ENCODE results near the gene ADAMTS14.
"Not testable (repeated sequence)": the region's sequence is repeated elsewhere in the genome, so short reads cannot be mapped to it uniquely, and the experiment has no call there.

Gene ADAMTS14

GRCh38 chr10:70760271-70760787, 88.0 kb downstream of the ADAMTS14 start:
- H3K4me1 ChIP-seq (ENCODE audit: control insufficient read depth, insufficient read depth, low read length) = peaks cover 12% of the 10 kb centered on the region
- no peak for DNase-seq (ENCODE audit: low read depth)
- H3K4me3 ChIP-seq (ENCODE audit: low read length) = no peak overlapping the region
- H3K9me3 ChIP-seq (ENCODE audit: control insufficient read depth, low read length) = no peaks in the 10 kb centered on the region
- H3K36me3 ChIP-seq (ENCODE audit: control insufficient read depth, insufficient read depth, low read length, severe bottlenecking) = no peaks in the 10 kb centered on the region
- H3K27me3 ChIP-seq (replicated peaks; ENCODE audit: control insufficient read depth, insufficient read depth, low read length) = no peaks in the 10 kb centered on the region
- H3K9ac ChIP-seq (ENCODE audit: low read length) = no peak overlapping the region

DNA sequence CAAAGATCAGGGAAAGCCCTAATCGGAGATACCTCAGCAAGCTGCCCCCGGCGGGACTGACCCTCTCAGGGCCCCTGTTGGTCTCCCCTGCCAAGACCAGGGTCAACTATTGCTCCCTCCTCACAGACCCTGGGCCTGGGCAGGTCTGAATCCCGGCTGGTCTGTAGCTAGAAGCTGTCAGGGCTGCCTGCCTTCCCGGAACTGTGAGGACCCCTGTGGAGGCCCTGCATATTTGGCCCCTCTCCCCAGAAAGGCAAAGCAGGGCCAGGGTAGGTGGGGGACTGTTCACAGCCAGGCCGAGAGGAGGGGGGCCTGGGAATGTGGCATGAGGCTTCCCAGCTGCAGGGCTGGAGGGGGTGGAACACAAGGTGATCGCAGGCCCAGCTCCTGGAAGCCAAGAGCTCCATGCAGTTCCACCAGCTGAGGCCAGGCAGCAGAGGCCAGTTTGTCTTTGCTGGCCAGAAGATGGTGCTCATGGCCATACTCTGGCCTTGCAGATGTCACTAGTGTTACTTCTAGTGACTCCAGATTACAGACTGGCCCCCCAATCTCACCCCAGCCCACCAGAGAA, 88.8 kb downstream of the ADAMTS14 start:
- H3K27me3 ChIP-seq (replicated peaks; ENCODE audit: control insufficient read depth, insufficient read depth, low read length) = no peaks in the 10 kb centered on the region
- H3K9ac ChIP-seq (ENCODE audit: low read length) = no peak overlapping the region
- H3K36me3 ChIP-seq (ENCODE audit: control insufficient read depth, insufficient read depth, low read length, severe bottlenecking) = no peaks in the 10 kb centered on the region
- H3K9me3 ChIP-seq (ENCODE audit: control insufficient read depth, low read length) = peaks cover 7% of the 10 kb centered on the region
- H3K4me3 ChIP-seq (ENCODE audit: low read length) = no peak overlapping the region
- peaks cover 12% of the 10 kb centered on the region for H3K4me1 ChIP-seq (ENCODE audit: control insufficient read depth, insufficient read depth, low read length)
- no peak for DNase-seq (ENCODE audit: low read depth)

- peaks cover 10% of the 10 kb centered on the region for H3K9me3 ChIP-seq (ENCODE audit: control insufficient read depth, low read length)
- H3K36me3 ChIP-seq (ENCODE audit: control insufficient read depth, insufficient read depth, low read length, severe bottlenecking) = no peaks in the 10 kb centered on the region
- H3K9ac ChIP-seq (ENCODE audit: low read length) = no peak overlapping the region
- peaks cover 12% of the 10 kb centered on the region for H3K4me1 ChIP-seq (ENCODE audit: control insufficient read depth, insufficient read depth, low read length)
- no peak overlapping the region for H3K4me3 ChIP-seq (ENCODE audit: low read length)
- DNase-seq (ENCODE audit: low read depth) = no peak
- no peaks in the 10 kb centered on the region for H3K27me3 ChIP-seq (replicated peaks; ENCODE audit: control insufficient read depth, insufficient read depth, low read length)
Measured at GRCh38 chr10:70761727-70762350, 89.5 kb downstream of the ADAMTS14 start.

- Histone ChIP-seq H3K27me3 (replicated peaks; ENCODE audit: control insufficient read depth, insufficient read depth, low read length) (no peaks in the 10 kb centered on the region), H3K9me3 (ENCODE audit: control insufficient read depth, low read length) (peaks cover 10% of the 10 kb centered on the region), H3K4me1 (ENCODE audit: control insufficient read depth, insufficient read depth, low read length) (peaks cover 12% of the 10 kb centered on the region), H3K4me3 (ENCODE audit: low read length) (no peak overlapping the region), H3K9ac (ENCODE audit: low read length) (no peak overlapping the region), H3K36me3 (ENCODE audit: control insufficient read depth, insufficient read depth, low read length, severe bottlenecking) (no peaks in the 10 kb centered on the region)
- no peak for DNase-seq (ENCODE audit: low read depth)
Measured at GRCh38 chr10:70762441-70763175, 90.3 kb downstream of the ADAMTS14 start.

- Histone ChIP-seq H3K27me3 (replicated peaks; ENCODE audit: control insufficient read depth, insufficient read depth, low read length) (no peaks in the 10 kb centered on the region), H3K9ac (ENCODE audit: low read length) (no peak overlapping the region), H3K4me1 (ENCODE audit: control insufficient read depth, insufficient read depth, low read length) (peaks cover 12% of the 10 kb centered on the region), H3K36me3 (ENCODE audit: control insufficient read depth, insufficient read depth, low read length, severe bottlenecking) (no peaks in the 10 kb centered on the region), H3K9me3 (ENCODE audit: control insufficient read depth, low read length) (peaks cover 10% of the 10 kb centered on the region), H3K4me3 (ENCODE audit: low read length) (no peak overlapping the region)
- DNase-seq (ENCODE audit: low read depth) = no peak
Measured at GRCh38 chr10:70763567-70763966, 91.3 kb downstream of the ADAMTS14 start.

DNA sequence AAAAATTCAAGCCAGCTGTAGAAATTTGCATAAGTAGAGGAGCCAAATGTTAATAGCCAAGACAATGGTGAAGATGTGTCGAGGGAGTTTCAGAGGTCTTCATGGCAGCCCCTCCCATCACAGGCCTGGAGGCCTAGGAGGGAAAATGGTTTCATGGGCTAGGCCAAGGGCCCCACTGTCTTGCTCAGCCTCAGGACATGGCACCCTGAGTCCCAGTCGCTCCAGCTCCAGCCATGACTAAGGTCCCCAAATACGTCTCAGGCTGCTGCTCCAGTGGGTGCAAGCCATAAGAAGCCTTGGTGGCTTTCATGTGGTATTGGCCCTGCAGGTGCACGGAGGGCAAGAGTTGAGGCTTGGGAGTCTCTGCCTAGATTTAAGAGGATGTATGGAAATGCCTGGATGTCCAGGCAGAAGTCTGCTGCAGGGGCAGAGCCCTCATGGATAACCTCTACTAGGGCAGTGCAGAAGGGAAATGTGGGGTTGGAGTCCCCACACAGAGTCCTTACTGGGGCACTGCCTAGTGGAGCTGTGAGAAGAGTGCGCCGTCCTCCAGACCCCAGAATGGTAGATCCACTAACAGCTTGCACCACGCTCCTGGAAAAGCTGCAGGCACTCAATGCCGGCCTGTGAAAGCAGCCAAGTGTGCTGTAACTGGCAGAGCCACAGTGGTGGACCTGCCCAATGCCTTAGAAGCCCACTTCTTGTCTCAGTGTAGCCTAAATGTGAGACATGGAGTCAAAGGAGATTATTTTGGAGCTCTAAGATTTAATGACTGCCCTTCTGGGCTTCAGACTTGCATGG, 93.7 kb downstream of the ADAMTS14 start:
- Histone ChIP-seq H3K27me3 (replicated peaks; ENCODE audit: control insufficient read depth, insufficient read depth, low read length) (no peaks in the 10 kb centered on the region), H3K4me1 (ENCODE audit: control insufficient read depth, insufficient read depth, low read length) (peaks cover 8% of the 10 kb centered on the region), H3K9me3 (ENCODE audit: control insufficient read depth, low read length) (peaks cover 10% of the 10 kb centered on the region), H3K9ac (ENCODE audit: low read length) (no peak overlapping the region), H3K36me3 (ENCODE audit: control insufficient read depth, insufficient read depth, low read length, severe bottlenecking) (no peaks in the 10 kb centered on the region), H3K4me3 (ENCODE audit: low read length) (no peak overlapping the region)
- DNase-seq (ENCODE audit: low read depth) = no peak

DNA sequence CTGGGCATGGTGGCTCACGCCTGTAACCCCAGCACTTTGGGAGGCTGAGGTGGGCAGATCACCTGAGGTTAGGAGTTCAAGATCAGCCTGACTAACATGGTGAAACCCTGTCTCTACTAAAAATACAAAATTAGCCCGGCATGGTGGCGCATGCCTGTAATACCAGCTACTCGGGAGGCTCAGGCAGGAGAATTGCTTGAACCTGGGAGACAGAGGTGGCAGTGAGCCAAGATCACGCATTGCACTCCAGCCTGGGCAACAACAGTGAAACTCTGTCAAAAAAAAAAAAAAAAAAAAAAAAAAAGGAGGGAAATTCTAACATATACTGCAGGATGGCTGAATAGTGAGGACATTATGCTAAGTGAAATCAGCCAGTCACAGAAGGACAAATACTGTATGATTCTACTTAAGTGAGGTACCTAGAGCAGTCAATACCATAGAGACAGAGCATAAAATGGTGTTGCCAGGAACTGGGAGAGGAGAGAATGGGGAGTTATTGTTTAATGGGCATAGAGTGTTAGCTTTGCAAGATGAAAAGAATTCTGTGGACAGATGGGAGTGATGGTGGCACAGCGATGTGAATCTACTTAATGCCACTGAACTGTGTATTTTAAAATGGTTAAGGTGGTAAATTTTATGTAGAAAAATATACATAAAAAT, 95.8 kb downstream of the ADAMTS14 start:
- H3K9ac ChIP-seq (ENCODE audit: low read length); H3K4me1 ChIP-seq (ENCODE audit: control insufficient read depth, insufficient read depth, low read length); DNase-seq (ENCODE audit: low read depth); H3K36me3 ChIP-seq (ENCODE audit: control insufficient read depth, insufficient read depth, low read length, severe bottlenecking); H3K27me3 ChIP-seq (replicated peaks; ENCODE audit: control insufficient read depth, insufficient read depth, low read length); H3K4me3 ChIP-seq (ENCODE audit: low read length): not testable (repeated sequence)
- peaks cover 10% of the 10 kb centered on the region for H3K9me3 ChIP-seq (ENCODE audit: control insufficient read depth, low read length)

GRCh38 chr10:70769121-70769520, 96.8 kb downstream of the ADAMTS14 start:
- H3K9ac ChIP-seq (ENCODE audit: low read length) = no peak overlapping the region
- H3K4me3 ChIP-seq (ENCODE audit: low read length) = no peak overlapping the region
- no peak for DNase-seq (ENCODE audit: low read depth)
- H3K9me3 ChIP-seq (ENCODE audit: control insufficient read depth, low read length) = peaks cover 10% of the 10 kb centered on the region
- H3K27me3 ChIP-seq (replicated peaks; ENCODE audit: control insufficient read depth, insufficient read depth, low read length) = no peaks in the 10 kb centered on the region
- no peaks in the 10 kb centered on the region for H3K36me3 ChIP-seq (ENCODE audit: control insufficient read depth, insufficient read depth, low read length, severe bottlenecking)
- no peaks in the 10 kb centered on the region for H3K4me1 ChIP-seq (ENCODE audit: control insufficient read depth, insufficient read depth, low read length)

DNA sequence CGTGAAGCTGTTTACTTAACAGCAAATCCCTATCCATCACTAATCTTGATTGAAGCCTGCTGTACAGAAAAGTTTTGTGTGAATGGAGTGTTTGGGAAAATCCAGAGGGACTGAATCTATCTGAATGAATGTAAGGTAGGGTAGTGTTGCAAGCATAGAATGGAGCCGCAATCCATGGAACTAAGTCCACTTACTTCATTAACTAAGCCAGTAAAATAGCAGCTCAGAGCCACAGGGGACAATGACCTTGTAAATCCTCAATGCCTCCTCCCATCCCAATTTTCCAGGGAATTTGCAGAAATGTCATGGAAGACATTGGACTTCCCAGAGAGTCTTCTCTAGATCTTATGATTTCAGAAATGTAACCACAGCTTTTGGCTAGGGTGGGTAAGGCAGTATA, 97.7 kb downstream of the ADAMTS14 start:
- Histone ChIP-seq H3K36me3 (ENCODE audit: control insufficient read depth, insufficient read depth, low read length, severe bottlenecking) (no peaks in the 10 kb centered on the region), H3K9ac (ENCODE audit: low read length) (no peak overlapping the region), H3K4me1 (ENCODE audit: control insufficient read depth, insufficient read depth, low read length) (no peaks in the 10 kb centered on the region), H3K9me3 (ENCODE audit: control insufficient read depth, low read length) (peaks cover 10% of the 10 kb centered on the region), H3K27me3 (replicated peaks; ENCODE audit: control insufficient read depth, insufficient read depth, low read length) (peaks cover 7% of the 10 kb centered on the region), H3K4me3 (ENCODE audit: low read length) (no peak overlapping the region)
- DNase-seq (ENCODE audit: low read depth) = no peak

GRCh38 chr10:70770516-70770915, 98.2 kb downstream of the ADAMTS14 start:
- not testable (repeated sequence) for H3K9me3 ChIP-seq (ENCODE audit: control insufficient read depth, low read length); H3K36me3 ChIP-seq (ENCODE audit: control insufficient read depth, insufficient read depth, low read length, severe bottlenecking); H3K9ac ChIP-seq (ENCODE audit: low read length); DNase-seq (ENCODE audit: low read depth); H3K4me3 ChIP-seq (ENCODE audit: low read length); H3K4me1 ChIP-seq (ENCODE audit: control insufficient read depth, insufficient read depth, low read length)
- H3K27me3 ChIP-seq (replicated peaks; ENCODE audit: control insufficient read depth, insufficient read depth, low read length) = peaks cover 11% of the 10 kb centered on the region

All from adipocyte (in vitro differentiated cells).